NCI-H2227 treated with DMSO at 0.1 percent for 48 hours (cell line): ENCODE results near the gene TCERG1L.
"Not testable (repeated sequence)": the region's sequence is repeated elsewhere in the genome, so short reads cannot be mapped to it uniquely, and the experiment has no call there.

Source experiments
- DNase-seq: peaks from one replicate; lab custom pipeline; 2025; lab: John Stamatoyannopoulos, UW

Gene TCERG1L

GRCh38 chr10:131249238-131249954 is 62.1 kb downstream of the TCERG1L start:
- no peak for DNase-seq

- no peak for DNase-seq
Measured at GRCh38 chr10:131248376-131249165, 63.0 kb downstream of the TCERG1L start.

GRCh38 chr10:131247873-131248272 is 63.6 kb downstream of the TCERG1L start:
- DNase-seq: no peak

GRCh38 chr10:131246775-131247174 is 64.7 kb downstream of the TCERG1L start:
- no peak for DNase-seq

- no peak for DNase-seq
Measured at GRCh38 chr10:131246089-131246488, 65.4 kb downstream of the TCERG1L start.

GRCh38 chr10:131245475-131246059 is 66.0 kb downstream of the TCERG1L start:
- no peak for DNase-seq

- no peak for DNase-seq
Measured at GRCh38 chr10:131244836-131245235, 66.7 kb downstream of the TCERG1L start.

- DNase-seq: no peak
Measured at GRCh38 chr10:131243076-131243475, 68.4 kb downstream of the TCERG1L start.

- no peak for DNase-seq
Measured at GRCh38 chr10:131242007-131242406, 69.5 kb downstream of the TCERG1L start.

- no peak for DNase-seq
Measured at GRCh38 chr10:131240691-131241090, 70.8 kb downstream of the TCERG1L start.

- DNase-seq: no peak
Measured at GRCh38 chr10:131239926-131240325, 71.6 kb downstream of the TCERG1L start.

GRCh38 chr10:131239450-131239849 is 72.1 kb downstream of the TCERG1L start:
- DNase-seq: no peak

- DNase-seq: no peak
Measured at GRCh38 chr10:131238669-131239280, 72.7 kb downstream of the TCERG1L start.

- DNase-seq: no peak
Measured at GRCh38 chr10:131237991-131238651, 73.4 kb downstream of the TCERG1L start.

GRCh38 chr10:131234606-131235005 is 76.9 kb downstream of the TCERG1L start:
- not testable (repeated sequence) for DNase-seq

- DNase-seq: no peak
Measured at GRCh38 chr10:131233611-131234258, 77.8 kb downstream of the TCERG1L start.

- no peak for DNase-seq
Measured at GRCh38 chr10:131231965-131232541, 79.5 kb downstream of the TCERG1L start.

GRCh38 chr10:131231323-131231964 is 80.1 kb downstream of the TCERG1L start:
- no peak for DNase-seq

- DNase-seq: no peak
Measured at GRCh38 chr10:131230641-131231322, 80.7 kb downstream of the TCERG1L start.

- no peak for DNase-seq
Measured at GRCh38 chr10:131230166-131230565, 81.4 kb downstream of the TCERG1L start.
